K562 (cell line): Measurements from ENCODE around the gene E2F7. TPM values are rescaled to one million over a fixed set of nuclear protein-coding genes. Genes with fewer than 3 reads are reported as not detected.

ENCODE experiments used
- ARID1B ChIP-seq: fragments of 450-650 bp; IDR thresholded peaks from 2 replicates; pipeline ENCODE4 v1.6.1; 2016; ENCODE audit warnings: antibody characterized with exemption, mild to moderate bottlenecking, inconsistent platforms
- BHLHE40 ChIP-seq: IDR thresholded peaks from 2 replicates; pipeline ENCODE4 v1.6.1; 2011; ENCODE audit warnings: low read length, improper control_type of control experiment
- BRD9 ChIP-seq: fragments of 450-650 bp; IDR thresholded peaks from 2 replicates; pipeline ENCODE4 v1.6.1; 2018; ENCODE audit warnings: low read depth; ENCODE audit not compliant: partially characterized antibody
- FOXK2 ChIP-seq, 2 experiments: fragments of 450-650 bp; IDR thresholded peaks in 1 of 2; conservative IDR thresholded peaks in 1 of 2; 2 replicates each; pipeline ENCODE4 v1.6.1; 2016; ENCODE audit warnings: low read depth in 2 of 2, mild to moderate bottlenecking in 1 of 2
- HDAC1 ChIP-seq, 2 experiments: fragments of 450-650 bp; IDR thresholded peaks; 2 replicates each; pipeline ENCODE4 v1.6.1; 2016 to 2017; ENCODE audit warnings: inconsistent platforms in 1 of 2, mild to moderate bottlenecking in 1 of 2, moderate library complexity in 1 of 2
- HSF4 ChIP-seq: fragments of 250-450 bp; sonication (Bioruptor Pico); IDR thresholded peaks from 2 replicates; pipeline ENCODE4 v2.1.2; 2022; ENCODE audit warnings: mild to moderate bottlenecking, moderate library complexity, borderline replicate concordance
- JUN ChIP-seq, 2 experiments: sonication (generic) in 1 of 2; formaldehyde crosslinking in 1 of 2; IDR thresholded peaks; 2 replicates each; pipeline versions ENCODE4 v1.6.1 to v1.8.0; 2012 to 2022; ENCODE audit warnings: borderline replicate concordance in 2 of 2, mild to moderate bottlenecking in 2 of 2, improper control_type of control experiment in 1 of 2, low read depth in 1 of 2, low read length in 1 of 2, missing genetic modification reagents in 1 of 2
- MAFF ChIP-seq: IDR thresholded peaks from 2 replicates; pipeline ENCODE4 v1.6.1; 2012; ENCODE audit warnings: low read length, improper control_type of control experiment
- NCOA4 ChIP-seq: fragments of 450-650 bp; IDR thresholded peaks from 2 replicates; pipeline ENCODE4 v1.6.1; 2018; ENCODE audit warnings: mild to moderate bottlenecking; ENCODE audit not compliant: partially characterized antibody
- RAD21 ChIP-seq, 2 experiments: fragments of 250-450 bp in 1 of 2; fragments of 450-650 bp in 1 of 2; sonication (Bioruptor Pico) in 1 of 2; formaldehyde crosslinking in 1 of 2; IDR thresholded peaks in 1 of 2; conservative IDR thresholded peaks in 1 of 2; 2 replicates each; pipeline versions ENCODE4 v1.4.0 to v1.8.0; 2020 to 2022; ENCODE audit warnings: mild to moderate bottlenecking in 2 of 2, moderate library complexity in 1 of 2
- SMAD1 ChIP-seq: fragments of 150-350 bp; IDR thresholded peaks from 2 replicates; pipeline ENCODE4 v1.6.1; 2014; ENCODE audit warnings: low read length, low read depth; ENCODE audit not compliant: partially characterized antibody
- SMC3 ChIP-seq: conservative IDR thresholded peaks from 2 replicates; pipeline ENCODE4 v1.6.1; 2011; ENCODE audit warnings: low read depth, low read length, improper control_type of control experiment; ENCODE audit not compliant: insufficient read depth
- SOX6 ChIP-seq: fragments of 450-650 bp; IDR thresholded peaks from 2 replicates; pipeline ENCODE4 v1.6.1; 2014; ENCODE audit warnings: mild to moderate bottlenecking
- TEAD2 ChIP-seq: fragments of 450-650 bp; IDR thresholded peaks from 2 replicates; pipeline ENCODE4 v1.6.1; 2016; ENCODE audit warnings: missing genetic modification characterization, control low read depth, missing compliant biosample characterization
- polyA plus RNA-seq, 8 experiments: library from polyadenylated mRNA; depleted of rRNA in 4 of 8; stranded (reverse) in 5 of 8; unstranded in 3 of 8; fragments of >200 nt; fragmentation: Nextera tagmentation in 2 of 8; fragmentation: Illumina TruSeq in 1 of 8; extraction: Ambion mirVana in 2 of 8; extraction: Trizol in 1 of 8; gene quantifications; 2 replicates each; pipeline versions ENCODE4 v1.2.1 to v1.2.3, GENCODE V29; 2011 to 2014; ENCODE audit warnings: inconsistent platforms in 1 of 8, missing spikeins in 1 of 8
- total RNA-seq, 7 experiments: library from RNA; depleted of rRNA in 6 of 7; stranded (reverse); fragments of >200 nt in 6 of 7; fragmentation: Illumina TruSeq in 2 of 7; extraction: Trizol in 2 of 7; gene quantifications; 2 replicates each; pipeline versions ENCODE4 v1.2.1 to v1.2.3, GENCODE V29; 2011 to 2021; ENCODE audit warnings: low replicate concordance in 1 of 7
- TF ChIP-seq, protein P1 (sequence below), 3 experiments: IDR thresholded peaks in 2 of 3; conservative IDR thresholded peaks in 1 of 3; 2 replicates each; pipeline ENCODE4 v1.5.1; 2011 to 2012; ENCODE audit warnings: low read length in 3 of 3, mild to moderate bottlenecking in 3 of 3, control low read depth in 2 of 3, improper control_type of control experiment in 1 of 3, inconsistent platforms in 1 of 3, low read depth in 1 of 3, mixed read lengths in 1 of 3, moderate library complexity in 1 of 3; ENCODE audit not compliant: insufficient read depth in 2 of 3
- TF ChIP-seq, protein P2 (sequence below), 2 experiments: fragments of 450-650 bp; conservative IDR thresholded peaks; 2 replicates each; pipeline ENCODE4 v1.6.1; 2017; ENCODE audit warnings: mild to moderate bottlenecking in 2 of 2, moderate library complexity in 2 of 2

E2F7 gene
- total and polyA plus RNA-seq, 9 of the 15 experiments (the other 6 are each of a cell fraction or from before 2014, with no cell fraction given): 3.4 to 13.6 (median 8.1) TPM

DNA sequence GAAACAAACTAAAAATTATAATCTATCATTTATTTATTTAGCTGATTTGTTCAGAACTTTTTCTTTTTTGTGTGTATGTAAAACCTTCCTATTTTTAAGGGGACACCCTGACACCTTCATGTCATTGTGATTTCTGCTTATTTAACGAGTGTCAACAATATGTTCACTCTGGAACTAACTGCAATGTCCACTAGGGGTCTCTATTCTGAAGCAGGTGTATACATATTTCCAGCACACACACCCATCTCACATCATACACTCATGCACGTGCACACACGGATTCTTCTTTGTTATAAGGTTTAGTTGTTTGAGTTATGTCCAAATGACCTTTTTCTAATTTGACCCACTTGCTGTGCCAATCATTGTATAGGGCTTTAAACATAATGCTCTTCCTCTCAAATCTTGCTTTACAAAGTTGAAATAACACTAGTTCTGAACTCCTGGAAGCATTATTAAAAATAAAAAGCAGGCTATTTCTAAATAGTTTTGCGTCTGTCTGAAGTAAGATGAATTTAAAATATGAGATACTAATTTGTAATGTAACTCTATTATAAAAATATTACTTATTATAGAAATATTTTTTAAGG lies 15.5 kb downstream of the E2F7 start (continued):
- TF ChIP-seq, protein P1, sequence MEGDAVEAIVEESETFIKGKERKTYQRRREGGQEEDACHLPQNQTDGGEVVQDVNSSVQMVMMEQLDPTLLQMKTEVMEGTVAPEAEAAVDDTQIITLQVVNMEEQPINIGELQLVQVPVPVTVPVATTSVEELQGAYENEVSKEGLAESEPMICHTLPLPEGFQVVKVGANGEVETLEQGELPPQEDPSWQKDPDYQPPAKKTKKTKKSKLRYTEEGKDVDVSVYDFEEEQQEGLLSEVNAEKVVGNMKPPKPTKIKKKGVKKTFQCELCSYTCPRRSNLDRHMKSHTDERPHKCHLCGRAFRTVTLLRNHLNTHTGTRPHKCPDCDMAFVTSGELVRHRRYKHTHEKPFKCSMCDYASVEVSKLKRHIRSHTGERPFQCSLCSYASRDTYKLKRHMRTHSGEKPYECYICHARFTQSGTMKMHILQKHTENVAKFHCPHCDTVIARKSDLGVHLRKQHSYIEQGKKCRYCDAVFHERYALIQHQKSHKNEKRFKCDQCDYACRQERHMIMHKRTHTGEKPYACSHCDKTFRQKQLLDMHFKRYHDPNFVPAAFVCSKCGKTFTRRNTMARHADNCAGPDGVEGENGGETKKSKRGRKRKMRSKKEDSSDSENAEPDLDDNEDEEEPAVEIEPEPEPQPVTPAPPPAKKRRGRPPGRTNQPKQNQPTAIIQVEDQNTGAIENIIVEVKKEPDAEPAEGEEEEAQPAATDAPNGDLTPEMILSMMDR (IDR thresholded peaks at IDR 0.05 in 2 of 3, conservative IDR thresholded peaks at IDR 0.05 in 1 of 3; ENCODE audit: insufficient read depth in 2 of 3, low read depth in 1 of 3, low read length in 3 of 3): peak; percentile 47 to 72 (median 70)
- TF ChIP-seq SOX6 (peak; percentile 52), NCOA4 (no peak), BHLHE40 (peak; percentile 93), ARID1B (no peak), HDAC1 (IDR thresholded peaks at IDR 0.05) (0 out of 4 replicates have a peak, but pooled peaks of 1 of the 2 experiments have one; percentile 27), SMAD1 (no peak), SMC3 (peak; percentile 34; the same call in 1 of the 2 replicates), MAFF (no peak), RAD21 (CRISPR knock-in tag; conservative IDR thresholded peaks at IDR 0.05 in 1 of 2, IDR thresholded peaks at IDR 0.05 in 1 of 2) (peak; percentile 62 to 70), TEAD2 (tag) (no peak), JUN (IDR thresholded peaks at IDR 0.05; ENCODE audit: borderline replicate concordance, low read depth, low read length) (no peak), JUN (CRISPR knock-in tag; IDR thresholded peaks at IDR 0.05; ENCODE audit: borderline replicate concordance) (no peak), FOXK2 (conservative IDR thresholded peaks at IDR 0.05 in 1 of 2, IDR thresholded peaks at IDR 0.05 in 1 of 2; ENCODE audit: low read depth in 2 of 2) (peak in 1 of 2 experiments; percentile 64; a peak in 2 of 4 replicates), HSF4 (CRISPR knock-in tag) (no peak), BRD9 (peak; percentile 24)
- TF ChIP-seq, protein P2, sequence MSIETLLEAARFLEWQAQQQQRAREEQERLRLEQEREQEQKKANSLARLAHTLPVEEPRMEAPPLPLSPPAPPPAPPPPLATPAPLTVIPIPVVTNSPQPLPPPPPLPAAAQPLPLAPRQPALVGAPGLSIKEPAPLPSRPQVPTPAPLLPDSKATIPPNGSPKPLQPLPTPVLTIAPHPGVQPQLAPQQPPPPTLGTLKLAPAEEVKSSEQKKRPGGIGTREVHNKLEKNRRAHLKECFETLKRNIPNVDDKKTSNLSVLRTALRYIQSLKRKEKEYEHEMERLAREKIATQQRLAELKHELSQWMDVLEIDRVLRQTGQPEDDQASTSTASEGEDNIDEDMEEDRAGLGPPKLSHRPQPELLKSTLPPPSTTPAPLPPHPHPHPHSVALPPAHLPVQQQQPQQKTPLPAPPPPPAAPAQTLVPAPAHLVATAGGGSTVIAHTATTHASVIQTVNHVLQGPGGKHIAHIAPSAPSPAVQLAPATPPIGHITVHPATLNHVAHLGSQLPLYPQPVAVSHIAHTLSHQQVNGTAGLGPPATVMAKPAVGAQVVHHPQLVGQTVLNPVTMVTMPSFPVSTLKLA (conservative IDR thresholded peaks at IDR 0.05): peak in 1 of 2 experiments; percentile 51; a peak in 3 of 4 replicates
